ENCODE data around the gene PERM1. TPM values are rescaled to one million over a fixed set of nuclear protein-coding genes. Genes with fewer than 3 reads are reported as not detected.

PERM1 gene
- total and polyA plus RNA-seq, 2 of the 8 experiments (the other 6 are each of a cell fraction or from before 2014, with no cell fraction given), result not detected

GRCh38 chr1:953524-954320 lies 28.2 kb downstream of the PERM1 start (continued):
- no peak for TF ChIP-seq SAP30 (IDR thresholded peaks at IDR 0.05; ENCODE audit: insufficient read depth, insufficient replicate concordance, low read length)
- TF ChIP-seq TAF7 (optimal IDR thresholded peaks at IDR 0.05; ENCODE audit: borderline replicate concordance, low read depth, low read length), result no peak
- TF ChIP-seq BACH1 (IDR thresholded peaks at IDR 0.05; ENCODE audit: low read length), result no peak
- no peak for TF ChIP-seq POLR2AphosphoS5 (IDR thresholded peaks at IDR 0.05; ENCODE audit: low read depth, low read length)
- TF ChIP-seq RXRA (IDR thresholded peaks at IDR 0.05; ENCODE audit: insufficient read depth, low read depth, low read length), result no peak
